Heart left ventricle (tissue), 13 donors: ENCODE measurements around the gene DEAF1.

Experiments
- CTCF ChIP-seq, 12 donors: fragments of 200-600 bp; sonication (generic) in 4 of 12; IDR thresholded peaks; one replicate each; pipeline versions ENCODE4 v1.5.0 to v1.8.0; 2018 to 2022; ENCODE audit warnings: antibody characterized with exemption in 12 of 12, mild to moderate bottlenecking in 5 of 12
- POLR2A ChIP-seq, 2 donors: fragments of 450-650 bp; IDR thresholded peaks; one replicate each; pipeline ENCODE4 v1.6.1; 2017; ENCODE audit warnings: antibody characterized with exemption in 2 of 2, mild to moderate bottlenecking in 2 of 2, moderate library complexity in 2 of 2
- donor health status: ischemic (EF 13 %, LVEDD 7.1; RV severe dilation, severe dysfunction).
- donor health status: DM: no; HTN: yes; CAD: no.
- donor health status: DM: no; HTN: no; CAD: no.
- donor health status: ischemic (EF 25% LVEDD 6.9; RV normal size, moderate dysfunction).
- donor health status: ischemic (EF 25% LVEDD 5.7; RV mildly dilated, moderate dysfunction).
- donor health status: ischemic (EF 35%, LVEDD 5.7; RV mildly dilated, moderate dysfunction).
- donor health status: nonischemic (EF 11% LVEDD 7.7; RV severe dilation, severe dysfunction).
- donor health status: DM: yes; HTN: yes; CAD: no.
- donor health status: PGD.
- donor health status: ischemic (EF 29% LVEDD 5.4; RV normal size, mild dysfunction).
- donor health status: nonischemic (EF 23%, LVEDD 6.1; RV moderate dilation, normal function).

DNA sequence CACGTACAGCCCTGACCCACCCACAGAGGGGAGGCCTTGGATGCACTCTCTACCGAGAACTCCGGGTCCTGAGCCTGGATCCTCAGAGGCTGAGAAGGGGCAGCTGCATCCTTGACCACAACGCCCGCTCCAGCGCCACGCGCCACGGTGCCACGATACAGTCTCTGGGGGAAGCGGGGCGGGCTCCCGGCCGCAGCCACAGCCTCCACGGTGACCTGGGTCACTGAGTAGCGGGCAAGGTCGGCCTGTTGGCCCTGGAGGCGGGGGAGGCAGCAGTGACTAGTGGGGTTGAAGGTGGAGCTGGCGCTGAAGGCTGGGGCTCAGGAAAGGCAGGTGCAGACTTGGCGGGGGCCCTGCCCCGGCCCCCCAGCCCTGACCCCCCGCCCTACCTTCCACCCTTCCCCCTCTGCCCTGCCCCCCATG, 75.4 kb downstream of the DEAF1 start:
- TF ChIP-seq CTCF (IDR thresholded peaks at IDR 0.05) (no peak), POLR2A (IDR thresholded peaks at IDR 0.05) (no peak)
